LNCaP clone FGC (cell line): ENCODE results near the gene RNASE4.
"Not testable (repeated sequence)": the region's sequence is repeated elsewhere in the genome, so short reads cannot be mapped to it uniquely, and the experiment has no call there.

ENCODE experiments used
- DNase-seq: peaks from one replicate; pipeline ENCODE4 v3.0.0-alpha.2; 2011; ENCODE audit warnings: low read depth
- H3K4me3 ChIP-seq: 2 replicates; pipeline ENCODE4 v1.5.1; 2011; ENCODE audit warnings: mild to moderate bottlenecking, low read depth, low read length, control low read depth
- CTCF ChIP-seq: IDR thresholded peaks from 2 replicates; pipeline ENCODE4 v1.5.1; 2012; ENCODE audit warnings: mild to moderate bottlenecking; ENCODE audit not compliant: control insufficient read depth, insufficient read depth; ENCODE audit errors: extremely low read depth

RNASE4 gene

GRCh38 chr14:20699931-20700330 lies 15.6 kb downstream of the RNASE4 start:
- TF ChIP-seq CTCF: no peak
- no peak for DNase-seq

GRCh38 chr14:20700965-20701364 lies 16.6 kb downstream of the RNASE4 start:
- not testable (repeated sequence) for DNase-seq, H3K4me3 ChIP-seq

More at GRCh38 chr14:20699931-20700330, 15.6 kb downstream of the RNASE4 start:
- H3K4me3 ChIP-seq: no peak overlapping the region

GRCh38 chr14:20706657-20707355 lies 22.4 kb downstream of the RNASE4 start:
- no peak for DNase-seq
- no peak for TF ChIP-seq CTCF
- H3K4me3 ChIP-seq: no peak overlapping the region

GRCh38 chr14:20707622-20708021 lies 23.3 kb downstream of the RNASE4 start:
- TF ChIP-seq CTCF: no peak
- H3K4me3 ChIP-seq: no peak overlapping the region
- peak; percentile 21 for DNase-seq

- TF ChIP-seq CTCF: no peak
- no peak overlapping the region for H3K4me3 ChIP-seq
- DNase-seq: no peak
Measured at GRCh38 chr14:20711261-20711660, 26.9 kb downstream of the RNASE4 start.

GRCh38 chr14:20711685-20712084 lies 27.3 kb downstream of the RNASE4 start:
- H3K4me3 ChIP-seq: no peak overlapping the region
- DNase-seq: no peak

GRCh38 chr14:20712904-20713303 lies 28.5 kb downstream of the RNASE4 start:
- no peak for DNase-seq
- no peak for TF ChIP-seq CTCF
- H3K4me3 ChIP-seq: no peak overlapping the region

More at GRCh38 chr14:20711685-20712084, 27.3 kb downstream of the RNASE4 start:
- TF ChIP-seq CTCF: no peak
